AG04449 (cell line): ENCODE data around the gene WASL.

Source experiments
- CTCF ChIA-PET: fragments of 350-600 bp; formaldehyde crosslinking; extraction: SDS; loops from one replicate; lab custom pipeline; 2021; ENCODE audit warnings: antibody characterized with exemption; lab: Yijun Ruan, JAX
- POLR2A ChIA-PET: fragments of 400-600, 350-600 bp; formaldehyde crosslinking; extraction: SDS; loops from one replicate; lab custom pipeline; 2020; ENCODE audit warnings: antibody characterized with exemption, inconsistent platforms; lab: Yijun Ruan, JAX
- DNase-seq: peaks from one replicate; pipeline ENCODE4 v3.0.0-alpha.2; 2010; ENCODE audit warnings: low read depth, low spot score
- H3K4me3 ChIP-seq: 2 replicates; pipeline ENCODE4 v1.5.1; 2011; ENCODE audit warnings: low read depth, mild to moderate bottlenecking, control low read depth, low read length
- TF ChIP-seq, protein P1 (sequence below): IDR thresholded peaks from one replicate; pipeline ENCODE4 v1.5.1; 2011; ENCODE audit warnings: mild to moderate bottlenecking, moderate library complexity, low read length, control low read depth, inconsistent platforms; ENCODE audit not compliant: insufficient read depth; ENCODE audit errors: missing control alignments

Gene WASL

DNA sequence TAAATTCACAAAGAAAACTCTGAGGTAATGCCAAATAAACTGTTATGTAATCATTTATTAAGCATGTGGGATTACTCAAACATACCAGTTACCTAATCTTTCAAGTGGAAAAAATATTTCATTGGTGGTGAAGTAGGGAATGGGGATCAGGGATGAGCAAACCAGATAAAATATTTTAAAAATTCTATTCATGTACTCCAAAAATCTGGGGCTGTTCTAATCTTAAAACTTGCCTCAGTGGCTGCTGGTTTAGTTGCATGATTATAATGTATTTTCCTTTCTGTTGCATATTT, 73.7 kb downstream of the WASL start:
- no peak for DNase-seq
- H3K4me3 ChIP-seq, result no peak overlapping the region
- ChIA-PET CTCF (interaction anchor here (1.8 to 2.4 kb wide), 2 partner anchors 39 to 190 kb away, joined by 6 to 14 read pairs; no protein-coding TSS in a partner anchor), POLR2A (no interaction called here)
- TF ChIP-seq, protein P1, sequence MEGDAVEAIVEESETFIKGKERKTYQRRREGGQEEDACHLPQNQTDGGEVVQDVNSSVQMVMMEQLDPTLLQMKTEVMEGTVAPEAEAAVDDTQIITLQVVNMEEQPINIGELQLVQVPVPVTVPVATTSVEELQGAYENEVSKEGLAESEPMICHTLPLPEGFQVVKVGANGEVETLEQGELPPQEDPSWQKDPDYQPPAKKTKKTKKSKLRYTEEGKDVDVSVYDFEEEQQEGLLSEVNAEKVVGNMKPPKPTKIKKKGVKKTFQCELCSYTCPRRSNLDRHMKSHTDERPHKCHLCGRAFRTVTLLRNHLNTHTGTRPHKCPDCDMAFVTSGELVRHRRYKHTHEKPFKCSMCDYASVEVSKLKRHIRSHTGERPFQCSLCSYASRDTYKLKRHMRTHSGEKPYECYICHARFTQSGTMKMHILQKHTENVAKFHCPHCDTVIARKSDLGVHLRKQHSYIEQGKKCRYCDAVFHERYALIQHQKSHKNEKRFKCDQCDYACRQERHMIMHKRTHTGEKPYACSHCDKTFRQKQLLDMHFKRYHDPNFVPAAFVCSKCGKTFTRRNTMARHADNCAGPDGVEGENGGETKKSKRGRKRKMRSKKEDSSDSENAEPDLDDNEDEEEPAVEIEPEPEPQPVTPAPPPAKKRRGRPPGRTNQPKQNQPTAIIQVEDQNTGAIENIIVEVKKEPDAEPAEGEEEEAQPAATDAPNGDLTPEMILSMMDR, result no peak

DNA sequence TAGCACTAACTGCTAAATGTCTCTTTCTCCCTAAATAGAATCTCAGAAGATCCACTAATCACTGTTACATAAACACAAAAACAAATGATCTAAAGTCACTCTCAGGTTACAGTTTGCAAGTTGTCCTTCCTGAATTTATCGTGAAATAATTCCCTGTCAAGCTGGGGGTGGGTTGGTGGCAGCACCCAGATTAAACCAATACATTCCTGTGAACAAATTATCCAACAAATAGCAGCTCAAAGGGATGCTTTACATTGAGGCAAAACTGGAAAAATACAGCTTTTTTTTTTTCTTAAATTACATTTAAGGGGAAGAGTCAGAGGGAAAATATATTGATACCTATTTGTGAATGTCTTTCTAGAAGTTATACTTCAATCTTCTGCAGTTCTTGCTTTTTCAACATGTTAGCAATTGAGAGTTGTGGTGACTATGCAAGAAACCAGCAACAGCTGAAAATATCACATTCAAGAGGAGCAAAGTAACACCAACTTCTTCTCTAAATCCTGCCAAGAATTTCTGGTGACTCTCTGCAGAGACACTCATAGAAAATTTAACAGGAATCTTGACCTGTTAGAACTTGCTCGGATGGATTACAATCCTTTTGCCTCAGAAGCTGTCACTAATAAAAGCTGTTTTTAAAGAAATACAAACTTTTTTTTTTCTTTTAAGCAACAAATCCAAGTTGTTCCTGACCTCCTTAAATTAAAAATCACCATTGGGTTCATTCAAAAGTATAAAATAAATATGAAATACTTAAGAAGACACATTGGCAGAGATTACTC, 74.2 kb downstream of the WASL start:
- TF ChIP-seq, protein P1, result no peak
- ChIA-PET POLR2A (no interaction called here), CTCF (interaction anchor here (0.9 to 2.4 kb wide), 4 partner anchors 29 to 191 kb away, joined by 3 to 14 read pairs (median 4); no protein-coding TSS in a partner anchor)
- peak; percentile 9 for DNase-seq
- H3K4me3 ChIP-seq, result no peak overlapping the region

DNA sequence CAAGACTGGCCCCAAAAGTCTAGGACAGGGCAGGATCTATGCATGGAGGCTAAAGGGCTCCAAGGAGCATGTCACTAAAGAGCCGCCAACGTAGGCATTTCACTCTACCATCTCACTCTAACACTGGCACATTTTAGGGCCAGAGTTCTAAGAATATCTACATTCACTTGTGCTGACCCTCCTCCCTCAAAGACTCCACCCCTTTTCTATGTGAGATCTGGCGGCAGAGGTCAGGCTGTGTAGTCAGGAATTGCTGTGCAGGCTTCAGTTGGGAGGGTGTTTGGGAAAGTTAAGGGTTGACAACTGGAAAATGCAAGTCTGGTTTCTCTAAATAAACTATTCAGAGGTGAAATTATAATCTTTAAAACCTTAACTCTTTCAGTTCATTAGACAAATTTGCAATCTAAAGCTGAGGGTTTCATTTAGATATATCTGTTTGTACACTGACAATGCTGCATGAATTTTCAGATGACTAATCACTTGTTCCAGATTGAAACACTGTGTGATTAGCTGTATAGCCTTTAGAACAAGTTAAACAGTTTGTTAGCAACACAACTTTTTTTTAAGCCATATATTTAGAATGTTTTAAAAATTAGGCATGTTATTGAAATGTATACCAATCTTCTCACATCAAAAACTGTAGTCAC, 74.9 kb downstream of the WASL start:
- CTCF ChIA-PET, result interaction anchor here (0.9 to 2.4 kb wide), 4 partner anchors 29 to 191 kb away, joined by 3 to 14 read pairs (median 4); no protein-coding TSS in a partner anchor
- DNase-seq, result no peak

DNA sequence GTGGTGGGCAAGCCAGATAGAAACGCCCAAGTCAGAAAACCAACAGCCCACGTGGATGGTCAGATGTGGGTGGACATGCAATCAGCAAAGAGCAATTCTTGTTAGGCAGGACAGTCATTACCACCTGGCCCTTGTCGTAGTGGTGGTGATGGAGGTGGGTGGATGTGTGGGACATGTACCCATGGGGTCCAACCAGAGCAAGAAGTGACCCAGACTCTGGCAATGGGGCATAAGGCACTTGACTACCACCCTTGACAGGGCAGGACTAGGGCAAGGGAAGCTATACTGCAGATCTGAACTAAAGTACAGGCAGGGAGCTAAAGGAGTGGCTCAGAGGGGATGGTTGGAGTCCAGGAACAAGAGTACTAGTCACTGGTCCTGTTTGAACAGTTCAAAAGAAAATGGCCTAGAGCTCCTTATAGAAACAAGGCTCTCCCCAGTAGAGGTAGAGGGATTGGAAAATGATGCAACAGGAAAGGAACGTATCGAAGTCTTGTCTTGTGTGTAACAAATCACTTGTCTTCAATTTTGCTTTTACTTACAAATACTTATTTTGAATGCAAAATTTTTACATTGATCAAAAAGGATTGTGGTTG, 75.6 kb downstream of the WASL start:
- TF ChIP-seq, protein P1, result no peak
- ChIA-PET CTCF (interaction anchor here (1.2 to 2.4 kb wide), 2 partner anchors 28 to 192 kb away, joined by 3 to 14 read pairs; no protein-coding TSS in a partner anchor), POLR2A (no interaction called here)
- no peak for DNase-seq
- H3K4me3 ChIP-seq, result no peak overlapping the region

More for the DNA sequence above, 74.9 kb downstream of the WASL start:
- TF ChIP-seq, protein P1, result no peak
- H3K4me3 ChIP-seq, result no peak overlapping the region
- POLR2A ChIA-PET, result no interaction called here

DNA sequence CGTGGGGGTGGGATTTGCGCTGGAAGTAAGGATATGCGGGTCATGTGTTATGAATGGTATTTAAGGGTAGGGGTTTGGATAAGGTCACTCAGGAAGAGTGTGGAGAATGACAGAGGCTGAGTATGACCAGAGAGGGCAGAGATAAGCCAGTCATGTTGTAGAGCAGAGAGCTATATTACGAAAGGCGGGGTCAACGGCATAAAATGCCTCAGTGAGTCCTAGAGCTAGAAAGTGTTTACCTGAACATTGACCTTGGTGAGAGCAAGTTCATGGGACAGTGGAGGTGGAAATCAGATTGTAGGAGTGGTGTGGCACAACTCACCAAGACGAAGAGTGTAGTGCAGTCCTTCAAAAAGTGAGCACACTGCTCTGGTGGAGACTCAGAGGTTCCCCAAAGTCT, 79.3 kb downstream of the WASL start:
- H3K4me3 ChIP-seq, result no peak overlapping the region
- ChIA-PET POLR2A (no interaction called here), CTCF (interaction anchor here (1.0 kb wide), 2 partner anchors 175 to 196 kb away, joined by 3 read pairs; no protein-coding TSS in a partner anchor)
- TF ChIP-seq, protein P1, result no peak
- no peak for DNase-seq

DNA sequence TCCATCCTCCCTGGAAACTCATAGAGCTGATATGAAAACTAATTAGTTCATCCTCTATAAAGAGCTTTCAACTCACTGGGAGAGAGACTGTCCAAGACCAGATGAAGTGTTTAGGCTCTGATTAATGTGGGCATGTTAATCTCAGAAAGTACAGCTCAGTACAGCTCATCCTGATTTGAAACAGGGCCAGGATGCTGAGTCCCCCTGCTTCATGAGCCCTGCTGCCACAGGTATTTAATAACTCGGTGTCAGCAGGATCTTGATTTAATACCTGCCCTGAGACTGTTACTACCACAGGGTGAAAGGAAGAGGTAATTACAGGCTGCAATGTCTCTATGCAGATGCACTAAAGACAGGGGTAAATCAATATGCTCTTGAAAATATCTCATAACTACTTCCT, 82.3 kb downstream of the WASL start:
- ChIA-PET POLR2A (no interaction called here), CTCF (interaction anchor here (1.9 kb wide), 1 partner anchor 16 kb away, joined by 7 read pairs; no protein-coding TSS in a partner anchor)
- DNase-seq, result no peak
- TF ChIP-seq, protein P1, result no peak
- no peak overlapping the region for H3K4me3 ChIP-seq
